ENCODE results near the gene POLR2L.
A peak's percentile ranks its signal among the peaks of the same experiment; 100 is the strongest.

POLR2L gene

DNA sequence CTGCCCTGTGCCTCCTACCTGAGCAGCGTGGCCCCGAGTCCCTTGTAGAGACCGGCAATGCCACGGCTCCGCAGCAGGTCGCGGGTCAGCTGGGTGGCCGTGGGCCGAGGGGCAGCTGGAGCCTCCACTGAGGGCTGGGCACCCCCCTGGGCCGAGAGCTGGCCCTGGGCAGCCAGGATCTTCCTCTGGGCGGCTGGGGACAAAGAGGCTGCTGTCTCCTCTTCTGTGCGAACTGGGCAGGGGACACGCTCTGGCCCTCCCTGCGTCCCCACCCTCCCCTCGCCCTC lies 49.9 kb downstream of the POLR2L start:
- no peak for DNase-seq

DNA sequence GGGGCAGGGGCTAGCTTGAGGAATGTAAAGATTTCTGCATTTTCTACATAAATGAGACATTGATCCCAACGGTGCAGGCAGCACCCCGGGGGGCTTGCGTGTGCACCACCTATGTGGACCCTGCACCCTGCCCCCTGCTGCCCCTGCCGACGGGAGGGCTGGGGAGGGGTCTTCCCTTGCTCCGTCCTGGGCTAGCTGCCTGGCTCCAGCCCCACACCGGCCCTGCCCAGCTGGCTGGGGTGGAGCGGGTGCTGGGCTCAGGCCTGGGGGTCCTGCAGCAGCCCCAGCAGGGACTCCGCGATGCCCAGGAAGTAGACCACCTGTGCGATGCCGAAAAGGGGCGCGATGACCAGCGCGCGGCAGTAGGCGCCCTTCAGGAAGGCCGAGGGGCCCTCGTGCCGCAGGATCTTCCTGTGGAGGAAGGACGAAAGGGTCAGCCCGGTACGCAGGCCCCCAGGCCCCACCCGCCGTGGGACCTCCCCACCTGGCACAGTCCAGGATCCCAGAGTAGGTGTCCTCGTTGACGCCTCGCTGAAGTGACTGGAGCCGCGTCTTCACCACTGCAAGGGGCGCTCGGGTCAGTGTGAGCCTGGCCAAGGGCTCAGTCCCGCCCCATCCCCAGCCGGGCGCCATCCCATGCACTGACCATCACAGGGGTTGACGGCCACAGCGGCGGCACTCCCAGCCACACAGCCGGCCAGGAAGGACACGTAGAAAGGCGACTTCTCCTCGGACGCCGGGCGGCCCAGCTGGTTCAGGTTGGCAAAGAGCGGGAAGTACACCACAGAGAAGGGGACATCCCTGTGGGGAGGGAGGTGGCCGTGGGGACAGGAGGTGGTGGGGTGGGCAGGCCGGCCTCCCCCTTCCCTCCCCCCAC lies 50.4 kb downstream of the POLR2L start:
- DNase-seq = no peak

DNA sequence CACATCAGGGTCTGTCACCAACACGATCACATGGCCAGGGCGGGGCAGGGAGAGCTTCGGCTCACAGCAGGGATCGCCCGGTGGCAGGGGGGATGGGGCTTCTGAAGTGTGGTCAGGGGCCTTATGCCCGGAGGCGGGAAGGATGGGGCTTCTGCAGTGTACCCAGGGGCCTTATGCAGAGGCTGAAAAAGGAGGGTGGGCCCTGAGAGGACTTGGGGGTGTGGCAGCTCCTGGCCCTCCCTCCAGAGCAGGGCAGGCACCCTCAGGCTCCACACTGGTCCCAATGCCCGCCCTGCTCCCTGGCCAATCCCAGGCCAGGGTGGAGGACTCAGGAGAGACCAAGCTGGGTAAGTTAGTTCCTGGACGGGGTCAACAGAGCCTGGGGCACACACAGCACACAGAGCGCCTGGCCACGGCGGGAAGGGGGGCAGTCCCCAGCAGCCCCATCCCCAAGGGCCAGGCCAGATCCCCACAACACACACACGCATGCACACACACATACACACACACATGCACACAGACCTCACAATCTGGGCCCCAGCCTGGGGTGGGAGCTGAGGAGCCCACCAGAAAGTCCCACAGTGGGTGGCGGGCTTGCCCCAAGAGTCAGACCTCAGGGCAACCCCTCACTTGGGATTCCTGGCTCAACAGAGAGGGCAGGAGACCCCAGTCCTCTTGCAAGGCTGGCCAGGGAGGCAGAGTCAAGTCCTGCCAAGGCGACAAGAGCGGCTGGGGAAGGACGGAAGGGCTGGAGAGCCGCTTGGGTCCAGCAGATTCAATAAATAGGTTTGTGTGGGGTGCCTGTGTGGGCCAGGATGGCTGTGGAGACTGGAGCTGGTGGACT lies 51.4 kb downstream of the POLR2L start:
- no peak for DNase-seq

DNA sequence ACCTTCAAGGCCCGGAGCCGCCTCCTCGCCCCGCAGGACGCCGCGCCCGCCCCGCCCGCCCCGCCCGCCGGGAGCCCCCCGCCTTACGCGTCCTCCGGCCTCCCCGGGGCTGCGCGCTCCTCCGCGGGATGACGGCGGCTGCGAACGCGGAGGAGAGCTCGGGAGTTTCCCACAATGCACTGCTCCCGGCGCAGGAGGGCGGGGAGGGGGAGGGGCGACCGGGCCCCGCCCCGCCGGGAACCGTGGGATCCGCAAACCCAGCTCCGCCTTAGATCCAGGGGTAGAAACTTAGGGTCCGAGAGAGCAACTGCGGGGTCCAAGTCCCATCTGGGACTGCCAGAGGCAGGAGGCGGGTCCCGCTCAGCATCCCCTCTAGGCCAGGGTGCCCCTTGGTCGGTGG lies 52.4 kb downstream of the POLR2L start, which contains the start of gene CEND1:
Gene CEND1, minus strand, starts transcription at position 148 of the 400 bp plus-strand sequence. CDS start 1,514 bp downstream, outside the sequence.
- peak; percentile 74 for DNase-seq

Measured in stimulated activated CD4-positive, alpha-beta T cell treated with anti-CD3 and anti-CD28 coated beads, Interleukin-15, amount 100 ng/mL, for 24 hours (primary cell).